K562 (cell line): Measurements from ENCODE around the gene DNASE2B.

ENCODE experiments used
- CTCF ChIP-seq, 3 experiments: IDR thresholded peaks in 2 of 3; conservative IDR thresholded peaks in 1 of 3; 2 replicates each; pipeline ENCODE4 v1.5.1; 2011 to 2012; ENCODE audit warnings: low read length in 3 of 3, mild to moderate bottlenecking in 3 of 3, control low read depth in 2 of 3, improper control_type of control experiment in 1 of 3, inconsistent platforms in 1 of 3, low read depth in 1 of 3, mixed read lengths in 1 of 3, moderate library complexity in 1 of 3; ENCODE audit not compliant: insufficient read depth in 2 of 3
- GTF2B ChIP-seq: IDR thresholded peaks from 2 replicates; pipeline ENCODE4 v1.6.1; 2011; ENCODE audit not compliant: insufficient read length; ENCODE audit errors: extremely low read depth
- IRF2 ChIP-seq: sonication (generic); formaldehyde crosslinking; IDR thresholded peaks from 2 replicates; pipeline ENCODE4 v1.8.1; 2022; ENCODE audit warnings: mild to moderate bottlenecking, missing genetic modification reagents
- MTA1 ChIP-seq: fragments of 450-650 bp; IDR thresholded peaks from 2 replicates; pipeline ENCODE4 v1.6.1; 2017; ENCODE audit warnings: borderline replicate concordance
- PCBP1 ChIP-seq: fragments of 200-400 bp; formaldehyde crosslinking; IDR thresholded peaks from 2 replicates; pipeline ENCODE4 v1.6.1; 2018; ENCODE audit warnings: mild to moderate bottlenecking, low read depth, low read length; ENCODE audit not compliant: poor library complexity, severe bottlenecking
- POLR2A ChIP-seq: fragments of 450-650 bp; conservative IDR thresholded peaks from 2 replicates; pipeline ENCODE4 v1.6.1; 2016
- SFPQ ChIP-seq: fragments of 200-400 bp; formaldehyde crosslinking; IDR thresholded peaks from 2 replicates; pipeline ENCODE4 v1.6.1; 2017; ENCODE audit warnings: mild to moderate bottlenecking, low read depth, low read length, moderate library complexity
- STAT5A ChIP-seq: IDR thresholded peaks from 2 replicates; pipeline ENCODE4 v1.6.1; 2012; ENCODE audit warnings: low read length, inconsistent platforms, borderline replicate concordance
- YY1 ChIP-seq, 3 experiments: IDR thresholded peaks; 2 replicates each; pipeline ENCODE4 v1.6.1; 2011; ENCODE audit warnings: low read length in 2 of 3, mild to moderate bottlenecking in 2 of 3, moderate library complexity in 2 of 3, borderline replicate concordance in 1 of 3, control low read depth in 1 of 3, low read depth in 1 of 3; ENCODE audit not compliant: insufficient read depth in 3 of 3, insufficient replicate concordance in 2 of 3, control insufficient read depth in 1 of 3, insufficient read length in 1 of 3; ENCODE audit errors: extremely low read depth in 1 of 3
- ZNF253 ChIP-seq: fragments of 250-450 bp; sonication (Bioruptor Pico); conservative IDR thresholded peaks from 2 replicates; pipeline ENCODE4 v1.6.1; 2021; ENCODE audit warnings: mild to moderate bottlenecking

GRCh38 chr1:84348759-84349158, 49.5 kb upstream of the DNASE2B start:
- no peak for TF ChIP-seq STAT5A
- TF ChIP-seq IRF2 (CRISPR knock-in tag), result no peak
- TF ChIP-seq YY1 (IDR thresholded peaks at IDR 0.05; ENCODE audit: borderline replicate concordance in 1 of 3, control insufficient read depth in 1 of 3, extremely low read depth in 1 of 3, insufficient read depth in 3 of 3, insufficient read length in 1 of 3, insufficient replicate concordance in 2 of 3, low read depth in 1 of 3, low read length in 2 of 3), result no peak
- TF ChIP-seq SFPQ, result no peak
- no peak for TF ChIP-seq MTA1
- TF ChIP-seq CTCF (IDR thresholded peaks at IDR 0.05 in 2 of 3, conservative IDR thresholded peaks at IDR 0.05 in 1 of 3; ENCODE audit: insufficient read depth in 2 of 3, low read depth in 1 of 3, low read length in 3 of 3), result no peak
- TF ChIP-seq PCBP1, result no peak
- no peak for TF ChIP-seq ZNF253 (CRISPR knock-in tag)
- no peak for TF ChIP-seq POLR2A
- TF ChIP-seq GTF2B, result no peak
